Gastrocnemius medialis (tissue), 4 donors: ENCODE data around the gene ELOF1.

Experiments
- POLR2A ChIP-seq, 2 donors: fragments of 450-650 bp; IDR thresholded peaks; one replicate each; pipeline ENCODE4 v1.6.1; 2017; ENCODE audit warnings: antibody characterized with exemption in 2 of 2, mild to moderate bottlenecking in 2 of 2, moderate library complexity in 2 of 2
- TF ChIP-seq, protein P1 (sequence below), 5 experiments: fragments of 450-650 bp in 3 of 5; fragments of 200-600 bp in 2 of 5; sonication (generic) in 2 of 5; IDR thresholded peaks in 4 of 5; conservative IDR thresholded peaks in 1 of 5; 1 replicate in 4 of 5; 2 replicates in 1 of 5; pipeline ENCODE4 v1.5.1; 2016 to 2019; ENCODE audit warnings: antibody characterized with exemption in 5 of 5, mild to moderate bottlenecking in 3 of 5, moderate library complexity in 3 of 5

DNA sequence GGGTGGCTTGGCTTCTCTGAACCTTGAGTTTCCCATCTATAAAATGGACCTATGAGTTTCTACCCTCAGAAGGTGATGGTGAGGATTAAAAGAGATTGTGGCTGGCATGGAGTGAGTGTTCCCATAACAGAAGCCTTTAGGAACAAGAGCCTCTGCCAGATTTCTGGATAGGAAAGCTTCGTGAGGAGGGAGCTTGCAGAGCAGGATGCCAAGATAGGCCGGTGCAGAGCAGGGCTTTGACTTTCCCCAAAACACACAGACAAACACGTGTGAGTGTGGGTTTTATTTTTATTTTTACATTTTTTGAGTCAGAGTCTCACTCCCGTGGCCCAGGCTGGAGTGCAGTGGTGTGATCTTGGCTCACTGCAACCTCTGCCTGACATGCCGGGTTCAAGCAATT, 24.1 kb downstream of the ELOF1 start:
- TF ChIP-seq, protein P1, sequence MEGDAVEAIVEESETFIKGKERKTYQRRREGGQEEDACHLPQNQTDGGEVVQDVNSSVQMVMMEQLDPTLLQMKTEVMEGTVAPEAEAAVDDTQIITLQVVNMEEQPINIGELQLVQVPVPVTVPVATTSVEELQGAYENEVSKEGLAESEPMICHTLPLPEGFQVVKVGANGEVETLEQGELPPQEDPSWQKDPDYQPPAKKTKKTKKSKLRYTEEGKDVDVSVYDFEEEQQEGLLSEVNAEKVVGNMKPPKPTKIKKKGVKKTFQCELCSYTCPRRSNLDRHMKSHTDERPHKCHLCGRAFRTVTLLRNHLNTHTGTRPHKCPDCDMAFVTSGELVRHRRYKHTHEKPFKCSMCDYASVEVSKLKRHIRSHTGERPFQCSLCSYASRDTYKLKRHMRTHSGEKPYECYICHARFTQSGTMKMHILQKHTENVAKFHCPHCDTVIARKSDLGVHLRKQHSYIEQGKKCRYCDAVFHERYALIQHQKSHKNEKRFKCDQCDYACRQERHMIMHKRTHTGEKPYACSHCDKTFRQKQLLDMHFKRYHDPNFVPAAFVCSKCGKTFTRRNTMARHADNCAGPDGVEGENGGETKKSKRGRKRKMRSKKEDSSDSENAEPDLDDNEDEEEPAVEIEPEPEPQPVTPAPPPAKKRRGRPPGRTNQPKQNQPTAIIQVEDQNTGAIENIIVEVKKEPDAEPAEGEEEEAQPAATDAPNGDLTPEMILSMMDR (IDR thresholded peaks at IDR 0.05 in 4 of 5, conservative IDR thresholded peaks at IDR 0.05 in 1 of 5) = no peak
- TF ChIP-seq POLR2A (IDR thresholded peaks at IDR 0.05) = no peak
